ENCODE measurements around the gene OSGIN1.

The OSGIN1 gene

GRCh38 chr16:83952940-83953795 is at the start of gene OSGIN1:
Gene OSGIN1 (plus strand): TSS chr16:83953240. CDS start chr16:83957672, 4,432 bp downstream.
- peak; percentile 78 for DNase-seq (ENCODE audit: low read depth)

- no peak for DNase-seq (ENCODE audit: low read depth)
Measured at GRCh38 chr16:83903751-83904150, 49.3 kb upstream of the OSGIN1 start.

GRCh38 chr16:83906683-83907082 is 46.4 kb upstream of the OSGIN1 start:
- no peak for DNase-seq (ENCODE audit: low read depth)

GRCh38 chr16:83907111-83907510 is 45.9 kb upstream of the OSGIN1 start:
- no peak for DNase-seq (ENCODE audit: low read depth)

GRCh38 chr16:83907631-83908250 is 45.3 kb upstream of the OSGIN1 start:
- no peak for DNase-seq (ENCODE audit: low read depth)

- DNase-seq (ENCODE audit: low read depth): no peak
Measured at GRCh38 chr16:83908798-83909197, 44.2 kb upstream of the OSGIN1 start.

- DNase-seq (ENCODE audit: low read depth): no peak
Measured at GRCh38 chr16:83911290-83911689, 41.8 kb upstream of the OSGIN1 start.

- DNase-seq (ENCODE audit: low read depth): no peak
Measured at GRCh38 chr16:83912519-83913244, 40.4 kb upstream of the OSGIN1 start.

GRCh38 chr16:83913245-83913633 is 39.8 kb upstream of the OSGIN1 start:
- DNase-seq (ENCODE audit: low read depth): no peak

GRCh38 chr16:83914091-83914710 is 38.8 kb upstream of the OSGIN1 start:
- no peak for DNase-seq (ENCODE audit: low read depth)

- DNase-seq (ENCODE audit: low read depth): no peak
Measured at GRCh38 chr16:83915081-83915480, 38.0 kb upstream of the OSGIN1 start.

- no peak for DNase-seq (ENCODE audit: low read depth)
Measured at GRCh38 chr16:83915491-83915890, 37.5 kb upstream of the OSGIN1 start.

- DNase-seq (ENCODE audit: low read depth): no peak
Measured at GRCh38 chr16:83917152-83918120, 35.6 kb upstream of the OSGIN1 start.

GRCh38 chr16:83920894-83921491 is 32.0 kb upstream of the OSGIN1 start:
- DNase-seq (ENCODE audit: low read depth): no peak

GRCh38 chr16:83923581-83924365 is 29.3 kb upstream of the OSGIN1 start:
- DNase-seq (ENCODE audit: low read depth): no peak

- no peak for DNase-seq (ENCODE audit: low read depth)
Measured at GRCh38 chr16:83924686-83925085, 28.4 kb upstream of the OSGIN1 start.

- no peak for DNase-seq (ENCODE audit: low read depth)
Measured at GRCh38 chr16:83925095-83925905, 27.7 kb upstream of the OSGIN1 start.

- DNase-seq (ENCODE audit: low read depth): no peak
Measured at GRCh38 chr16:83925957-83926725, 26.9 kb upstream of the OSGIN1 start.

Data from activated T-cell treated with anti-CD3 and anti-CD28 coated beads for 48 hours (primary cell).